Measurements from ENCODE around the gene IQSEC1.

IQSEC1 gene

GRCh38 chr3:12980596-12981290 is 92.5 kb downstream of the IQSEC1 start:
- Histone ChIP-seq H3K27me3 (ENCODE audit: control insufficient read depth, insufficient read depth, low read length) (no peaks in the 10 kb centered on the region), H3K4me3 (ENCODE audit: low read length) (no peak overlapping the region), H3K9me3 (ENCODE audit: control insufficient read depth, insufficient read depth, low read length) (no peaks in the 10 kb centered on the region), H3K27ac (ENCODE audit: low read length) (no peak overlapping the region), H3K4me1 (ENCODE audit: control insufficient read depth, insufficient read depth, low read length) (peaks cover 10% of the 10 kb centered on the region), H3K36me3 (ENCODE audit: control insufficient read depth, insufficient read depth, low read length) (no peaks in the 10 kb centered on the region)
- no peak for DNase-seq (ENCODE audit: low read depth, low spot score)
- WGBS (ENCODE audit: insufficient coverage, insufficient read length) = no CpG with 5 or more reads among the region's 10 CpGs

- H3K27ac ChIP-seq (ENCODE audit: low read length) = no peak overlapping the region
- H3K36me3 ChIP-seq (ENCODE audit: control insufficient read depth, insufficient read depth, low read length) = no peaks in the 10 kb centered on the region
- no peak overlapping the region for H3K4me3 ChIP-seq (ENCODE audit: low read length)
- DNase-seq (ENCODE audit: low read depth, low spot score) = no peak
- peaks cover 10% of the 10 kb centered on the region for H3K4me1 ChIP-seq (ENCODE audit: control insufficient read depth, insufficient read depth, low read length)
- H3K9me3 ChIP-seq (ENCODE audit: control insufficient read depth, insufficient read depth, low read length) = no peaks in the 10 kb centered on the region
- H3K27me3 ChIP-seq (ENCODE audit: control insufficient read depth, insufficient read depth, low read length) = no peaks in the 10 kb centered on the region
- WGBS (ENCODE audit: insufficient coverage, insufficient read length) = no CpG with 5 or more reads among the region's 4 CpGs
These were observed 93.2 kb downstream of the IQSEC1 start for GRCh38 chr3:12979947-12980487.

GRCh38 chr3:12979151-12979946 is 93.9 kb downstream of the IQSEC1 start:
- Histone ChIP-seq H3K9me3 (ENCODE audit: control insufficient read depth, insufficient read depth, low read length) (no peaks in the 10 kb centered on the region), H3K4me3 (ENCODE audit: low read length) (no peak overlapping the region), H3K4me1 (ENCODE audit: control insufficient read depth, insufficient read depth, low read length) (peaks cover 10% of the 10 kb centered on the region), H3K27ac (ENCODE audit: low read length) (no peak overlapping the region), H3K27me3 (ENCODE audit: control insufficient read depth, insufficient read depth, low read length) (no peaks in the 10 kb centered on the region), H3K36me3 (ENCODE audit: control insufficient read depth, insufficient read depth, low read length) (no peaks in the 10 kb centered on the region)
- DNase-seq (ENCODE audit: low read depth, low spot score) = no peak
- no CpG with 5 or more reads among the region's 20 CpGs for whole genome bisulfite sequencing (ENCODE audit: insufficient coverage, insufficient read length)

GRCh38 chr3:12978682-12979081 is 94.5 kb downstream of the IQSEC1 start:
- H3K4me3 ChIP-seq (ENCODE audit: low read length) = no peak overlapping the region
- H3K27me3 ChIP-seq (ENCODE audit: control insufficient read depth, insufficient read depth, low read length) = no peaks in the 10 kb centered on the region
- no peak for DNase-seq (ENCODE audit: low read depth, low spot score)
- no CpG with 5 or more reads among the region's 4 CpGs for WGBS (ENCODE audit: insufficient coverage, insufficient read length)
- peaks cover 9% of the 10 kb centered on the region for H3K4me1 ChIP-seq (ENCODE audit: control insufficient read depth, insufficient read depth, low read length)
- no peaks in the 10 kb centered on the region for H3K9me3 ChIP-seq (ENCODE audit: control insufficient read depth, insufficient read depth, low read length)
- no peaks in the 10 kb centered on the region for H3K36me3 ChIP-seq (ENCODE audit: control insufficient read depth, insufficient read depth, low read length)
- H3K27ac ChIP-seq (ENCODE audit: low read length) = no peak overlapping the region

- no CpG with 5 or more reads among the region's 10 CpGs for WGBS (ENCODE audit: insufficient coverage, insufficient read length)
- Histone ChIP-seq H3K4me1 (ENCODE audit: control insufficient read depth, insufficient read depth, low read length) (peaks cover 9% of the 10 kb centered on the region), H3K36me3 (ENCODE audit: control insufficient read depth, insufficient read depth, low read length) (no peaks in the 10 kb centered on the region)
These were observed 96.0 kb downstream of the IQSEC1 start for GRCh38 chr3:12977117-12977808.

GRCh38 chr3:12975748-12976522 is 97.3 kb downstream of the IQSEC1 start:
- no peak for DNase-seq (ENCODE audit: low read depth, low spot score)
- Histone ChIP-seq H3K27me3 (ENCODE audit: control insufficient read depth, insufficient read depth, low read length) (no peaks in the 10 kb centered on the region), H3K27ac (ENCODE audit: low read length) (no peak overlapping the region), H3K36me3 (ENCODE audit: control insufficient read depth, insufficient read depth, low read length) (no peaks in the 10 kb centered on the region), H3K4me1 (ENCODE audit: control insufficient read depth, insufficient read depth, low read length) (peaks cover 6% of the 10 kb centered on the region), H3K9me3 (ENCODE audit: control insufficient read depth, insufficient read depth, low read length) (no peaks in the 10 kb centered on the region), H3K4me3 (ENCODE audit: low read length) (no peak overlapping the region)
- no CpG with 5 or more reads among the region's 12 CpGs for WGBS (ENCODE audit: insufficient coverage, insufficient read length)

More at GRCh38 chr3:12977117-12977808, 96.0 kb downstream of the IQSEC1 start:
- no peaks in the 10 kb centered on the region for H3K9me3 ChIP-seq (ENCODE audit: control insufficient read depth, insufficient read depth, low read length)
- H3K27ac ChIP-seq (ENCODE audit: low read length) = no peak overlapping the region
- no peak overlapping the region for H3K4me3 ChIP-seq (ENCODE audit: low read length)
- H3K27me3 ChIP-seq (ENCODE audit: control insufficient read depth, insufficient read depth, low read length) = no peaks in the 10 kb centered on the region
- no peak for DNase-seq (ENCODE audit: low read depth, low spot score)

GRCh38 chr3:12974819-12975218 is 98.4 kb downstream of the IQSEC1 start:
- WGBS (ENCODE audit: insufficient coverage, insufficient read length) = no CpG with 5 or more reads among the region's 6 CpGs

GRCh38 chr3:12974334-12974733 is 98.9 kb downstream of the IQSEC1 start:
- Histone ChIP-seq H3K36me3 (ENCODE audit: control insufficient read depth, insufficient read depth, low read length) (no peaks in the 10 kb centered on the region), H3K4me3 (ENCODE audit: low read length) (no peak overlapping the region), H3K27ac (ENCODE audit: low read length) (no peak overlapping the region), H3K27me3 (ENCODE audit: control insufficient read depth, insufficient read depth, low read length) (no peaks in the 10 kb centered on the region), H3K4me1 (ENCODE audit: control insufficient read depth, insufficient read depth, low read length) (peaks cover 4% of the 10 kb centered on the region; the same call in 1 of the 2 replicates), H3K9me3 (ENCODE audit: control insufficient read depth, insufficient read depth, low read length) (no peaks in the 10 kb centered on the region)
- no CpG with 5 or more reads among the region's 6 CpGs for WGBS (ENCODE audit: insufficient coverage, insufficient read length)
- DNase-seq (ENCODE audit: low read depth, low spot score) = no peak

More at GRCh38 chr3:12974819-12975218, 98.4 kb downstream of the IQSEC1 start:
- H3K27me3 ChIP-seq (ENCODE audit: control insufficient read depth, insufficient read depth, low read length) = no peaks in the 10 kb centered on the region
- H3K27ac ChIP-seq (ENCODE audit: low read length) = no peak overlapping the region
- DNase-seq (ENCODE audit: low read depth, low spot score) = no peak
- no peak overlapping the region for H3K4me3 ChIP-seq (ENCODE audit: low read length)
- peaks cover 4% of the 10 kb centered on the region; the same call in 1 of the 2 replicates for H3K4me1 ChIP-seq (ENCODE audit: control insufficient read depth, insufficient read depth, low read length)
- no peaks in the 10 kb centered on the region for H3K9me3 ChIP-seq (ENCODE audit: control insufficient read depth, insufficient read depth, low read length)
- no peaks in the 10 kb centered on the region for H3K36me3 ChIP-seq (ENCODE audit: control insufficient read depth, insufficient read depth, low read length)

- Histone ChIP-seq H3K4me3 (ENCODE audit: low read length) (no peak overlapping the region), H3K27me3 (ENCODE audit: control insufficient read depth, insufficient read depth, low read length) (no peaks in the 10 kb centered on the region), H3K27ac (ENCODE audit: low read length) (no peak overlapping the region), H3K36me3 (ENCODE audit: control insufficient read depth, insufficient read depth, low read length) (no peaks in the 10 kb centered on the region), H3K9me3 (ENCODE audit: control insufficient read depth, insufficient read depth, low read length) (no peaks in the 10 kb centered on the region), H3K4me1 (ENCODE audit: control insufficient read depth, insufficient read depth, low read length) (peaks cover 4% of the 10 kb centered on the region; the same call in 1 of the 2 replicates)
- DNase-seq (ENCODE audit: low read depth, low spot score) = no peak
- no CpG with 5 or more reads among the region's 6 CpGs for WGBS (ENCODE audit: insufficient coverage, insufficient read length)
These were observed 99.4 kb downstream of the IQSEC1 start for GRCh38 chr3:12973827-12974226.

Data from iPS DF 6.9 (cell line).